ENCODE measurements around the gene JAK1.

- no peak for TF ChIP-seq YY1 (IDR thresholded peaks at IDR 0.05; ENCODE audit: insufficient read depth, insufficient read length)
- TF ChIP-seq SUZ12 (IDR thresholded peaks at IDR 0.05; ENCODE audit: extremely low read depth, insufficient read depth, insufficient read length), result no peak
- TF ChIP-seq ZNF274 (IDR thresholded peaks at IDR 0.05; ENCODE audit: low read depth, low read length), result no peak
These were observed 15.5 kb upstream of the JAK1 start for GRCh38 chr1:64981601-64982533.

Data from NT2/D1 (cell line).